Activated T-cell treated with anti-CD3 and anti-CD28 coated beads, Interleukin-2, amount 50 U/mL, for 72 hours (primary cell): Measurements from ENCODE around the gene MTX2. TPM values are rescaled to one million over a fixed set of nuclear protein-coding genes. Genes with fewer than 3 reads are reported as not detected.

Source experiments
- ATAC-seq, 2 donors: fragments of 150-1000 bp; cut with Tn5 transposase; replicated peaks in 1 of 2; 2 replicates each; pipeline ENCODE4 v1.10.0; 2021; ENCODE audit warnings: moderate library complexity in 2 of 2, mild to moderate bottlenecking in 1 of 2
- DNase-seq, 2 donors: peaks; one replicate each; pipeline ENCODE4 v3.0.0; 2021 to 2022; ENCODE audit warnings: mixed read lengths in 1 of 2
- H3K27ac Mint-ChIP-seq: one replicate; pipeline ENCODE4 v1.8.0; 2022; ENCODE audit warnings: mild to moderate bottlenecking, moderate library complexity, mixed read lengths
- H3K27me3 Mint-ChIP-seq: one replicate; pipeline ENCODE4 v1.8.0; 2022; ENCODE audit warnings: low read depth, mixed read lengths
- H3K36me3 Mint-ChIP-seq, 2 donors: one replicate each; pipeline ENCODE4 v1.8.0; 2022; ENCODE audit warnings: mixed read lengths in 2 of 2, mild to moderate bottlenecking in 1 of 2; ENCODE audit not compliant: insufficient read depth in 2 of 2
- H3K4me1 Mint-ChIP-seq: one replicate; pipeline ENCODE4 v1.8.0; 2022; ENCODE audit warnings: low read depth, mixed read lengths
- H3K4me3 Mint-ChIP-seq, 2 donors: one replicate each; pipeline ENCODE4 v1.8.0; 2022; ENCODE audit warnings: mild to moderate bottlenecking in 2 of 2, mixed read lengths in 2 of 2, moderate library complexity in 2 of 2
- H3K9me3 Mint-ChIP-seq, 2 donors: one replicate each; pipeline ENCODE4 v1.8.0; 2022; ENCODE audit warnings: mixed read lengths in 2 of 2
- total RNA-seq, 2 donors: library from RNA; stranded (reverse); gene quantifications; one replicate each; pipeline ENCODE4 v1.2.3, GENCODE V29; 2022

The MTX2 gene
- 10 to 100 TPM; 20.6 to 26.7 TPM for total RNA-seq

DNA sequence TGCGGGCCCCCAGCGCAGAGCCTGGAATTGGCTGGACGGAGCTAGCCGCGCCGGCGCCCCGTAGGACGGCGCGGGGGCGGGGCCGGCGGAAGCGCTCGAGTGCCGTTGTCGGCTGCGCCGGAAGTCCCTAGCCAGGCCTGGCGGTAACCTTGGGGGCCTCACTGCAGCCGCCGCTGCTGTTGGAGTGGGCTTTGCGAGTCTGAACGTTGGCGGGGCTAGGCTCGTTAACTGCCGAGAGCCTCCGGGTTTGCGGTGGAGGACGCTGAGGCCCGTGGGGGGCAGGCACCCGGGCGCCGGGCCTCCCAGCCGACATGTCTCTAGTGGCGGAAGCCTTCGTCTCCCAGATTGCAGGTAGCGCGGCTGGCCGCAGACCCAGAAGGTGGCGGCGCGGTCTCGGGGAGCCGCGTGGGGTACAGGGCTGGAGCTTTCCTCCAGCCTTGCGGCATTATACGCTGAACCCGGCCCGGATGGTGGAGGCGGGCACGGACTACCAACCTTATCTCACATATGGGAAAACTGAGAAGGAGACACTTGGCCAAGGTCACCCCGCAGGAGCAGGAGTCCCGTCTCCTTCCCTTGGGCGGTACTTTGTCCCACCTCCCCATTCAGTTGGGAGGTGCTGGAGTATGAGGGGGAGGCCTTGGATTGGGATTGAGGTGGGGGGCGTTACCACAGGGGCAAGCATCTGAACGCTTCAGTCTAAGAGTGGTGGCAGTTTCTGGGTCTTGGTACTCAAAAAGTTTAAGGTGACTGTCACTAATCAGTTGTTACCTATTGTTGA lies at the start of gene MTX2:
Gene MTX2, plus strand, starts transcription at position 124 of the 781 bp plus-strand sequence. Its CDS starts 188 bp downstream, at position 312.
- H3K27ac Mint-ChIP-seq = peak within 1 kb of the TSS; percentile 95
- H3K36me3 Mint-ChIP-seq = peaks cover 0 to 2% of the 10 kb centered on the region in 2 donors
- peaks cover 28% of the 10 kb centered on the region for H3K4me1 Mint-ChIP-seq
- ATAC-seq = peak; percentile 95 to 97
- H3K4me3 Mint-ChIP-seq = peak within 1 kb of the TSS; percentile 97 to 98
- no peaks in the 10 kb centered on the region for H3K9me3 Mint-ChIP-seq
- H3K27me3 Mint-ChIP-seq = peaks cover 4% of the 10 kb centered on the region
- peak; percentile 80 to 83 for DNase-seq

DNA sequence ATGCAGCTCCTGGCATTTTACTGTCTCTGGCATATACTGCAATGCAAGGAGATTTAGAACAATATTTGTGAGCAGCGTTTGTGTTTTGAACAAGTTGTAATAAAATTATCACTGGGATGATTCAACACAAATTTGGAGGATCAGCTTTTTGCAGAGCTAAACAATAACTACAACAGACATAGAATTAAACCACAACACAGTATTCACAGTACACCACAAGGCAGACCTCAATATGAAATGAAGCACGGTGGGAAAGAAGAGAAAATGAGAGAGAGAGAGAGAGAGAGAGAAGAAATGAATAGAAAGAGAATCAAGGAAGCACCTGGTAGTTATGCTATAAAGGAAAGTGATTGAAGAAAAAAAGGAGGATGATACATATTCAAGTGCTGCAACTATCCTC lies 41.4 kb upstream of the MTX2 start:
- DNase-seq (no peak), ATAC-seq (no peak)
- H3K36me3 Mint-ChIP-seq = no peaks in the 10 kb centered on the region
- H3K4me3 Mint-ChIP-seq = no peak overlapping the region
- peaks cover 52% of the 10 kb centered on the region for H3K27me3 Mint-ChIP-seq
- no peak overlapping the region for H3K27ac Mint-ChIP-seq
- no peaks in the 10 kb centered on the region for H3K4me1 Mint-ChIP-seq
- no peaks in the 10 kb centered on the region for H3K9me3 Mint-ChIP-seq

DNA sequence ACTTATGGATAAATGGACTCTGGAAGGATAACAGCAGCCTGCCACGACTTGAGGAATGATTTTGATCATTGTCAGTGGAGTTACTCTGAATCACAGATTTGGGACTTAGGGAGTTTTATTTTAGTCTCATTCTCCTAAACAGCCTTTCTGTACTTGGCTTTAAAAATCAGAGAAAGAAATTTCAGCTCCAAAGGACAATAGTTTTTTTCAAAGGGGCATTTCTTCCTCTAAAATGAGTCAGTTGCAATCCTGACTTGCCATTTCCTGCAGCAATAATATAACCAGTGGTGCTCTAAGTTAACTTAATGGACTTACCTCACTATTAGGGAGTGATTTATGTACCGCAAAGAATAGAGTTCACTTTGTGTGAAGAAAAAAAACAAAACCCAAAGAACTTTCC lies 35.1 kb upstream of the MTX2 start:
- Mint-ChIP-seq H3K9me3 (no peaks in the 10 kb centered on the region), H3K27me3 (peaks cover 37% of the 10 kb centered on the region), H3K36me3 (no peaks in the 10 kb centered on the region), H3K4me3 (no peak overlapping the region), H3K4me1 (no peaks in the 10 kb centered on the region), H3K27ac (no peak overlapping the region)
- no peak for DNase-seq
- ATAC-seq = no peak

DNA sequence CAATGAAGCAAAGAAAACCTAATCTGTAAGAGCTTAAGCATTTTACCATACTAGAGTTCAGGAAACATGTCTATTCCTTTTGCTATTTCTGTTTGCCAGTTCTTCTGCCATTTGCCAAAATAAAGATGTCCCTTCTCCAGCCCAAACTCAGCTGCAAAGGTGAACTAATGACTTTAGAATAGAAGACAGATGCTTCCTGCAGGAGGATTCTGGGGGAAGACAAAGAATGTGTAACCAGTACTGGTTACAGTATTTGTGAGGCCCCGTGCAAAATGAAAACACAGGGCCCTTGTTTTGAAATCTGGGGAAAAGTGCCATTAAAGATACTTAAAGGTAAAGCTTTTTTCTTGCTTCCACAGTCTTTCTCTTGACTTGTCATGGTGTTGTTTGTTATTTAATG lies 34.3 kb upstream of the MTX2 start:
- no peak for ATAC-seq
- Mint-ChIP-seq H3K4me1 (no peaks in the 10 kb centered on the region), H3K36me3 (no peaks in the 10 kb centered on the region), H3K27me3 (peaks cover 37% of the 10 kb centered on the region), H3K27ac (no peak overlapping the region), H3K9me3 (no peaks in the 10 kb centered on the region), H3K4me3 (no peak overlapping the region)
- DNase-seq = no peak

DNA sequence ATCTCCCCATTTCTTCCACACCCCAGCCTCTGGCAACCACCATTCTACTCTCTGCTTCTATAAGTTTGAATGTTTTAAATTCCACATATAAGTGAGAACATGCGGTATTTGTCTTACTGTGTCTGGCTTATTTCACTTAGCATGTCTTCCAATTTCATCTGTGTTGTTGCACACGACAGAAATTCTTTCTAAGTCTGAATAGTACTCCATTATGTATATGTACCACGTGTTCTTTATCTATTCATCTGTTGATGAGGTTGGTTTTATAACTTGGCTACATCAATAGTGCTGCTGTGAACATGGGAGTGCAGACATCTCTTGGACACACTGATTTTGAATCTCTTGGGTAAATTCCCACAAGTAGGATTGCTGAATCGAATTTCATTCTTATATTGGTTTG lies 31.8 kb upstream of the MTX2 start:
- peaks cover 37% of the 10 kb centered on the region for H3K27me3 Mint-ChIP-seq
- H3K4me1 Mint-ChIP-seq = no peaks in the 10 kb centered on the region
- H3K36me3 Mint-ChIP-seq = no peaks in the 10 kb centered on the region
- DNase-seq (no peak), ATAC-seq (no peak)
- no peak overlapping the region for H3K4me3 Mint-ChIP-seq
- H3K27ac Mint-ChIP-seq = no peak overlapping the region
- no peaks in the 10 kb centered on the region for H3K9me3 Mint-ChIP-seq

DNA sequence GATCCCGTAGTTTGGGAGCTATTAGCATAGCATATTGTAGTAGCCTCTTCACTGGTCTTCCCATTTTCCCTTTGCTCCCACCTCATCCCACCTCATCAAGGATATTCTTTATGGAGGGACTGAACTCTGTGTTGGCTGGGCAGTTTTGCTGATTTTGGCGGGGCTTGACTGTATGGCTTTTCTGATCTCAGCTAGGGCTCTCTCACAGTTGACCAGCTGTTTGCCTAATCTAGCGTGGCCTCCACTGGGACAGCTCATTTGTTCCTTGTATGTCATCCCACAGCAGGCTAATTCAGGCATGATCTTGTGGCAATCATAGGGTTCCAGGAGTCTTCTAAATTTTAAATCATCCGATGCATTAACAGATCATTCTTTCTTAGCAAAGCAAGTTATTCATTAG lies 30.2 kb upstream of the MTX2 start:
- no peak overlapping the region for H3K4me3 Mint-ChIP-seq
- H3K27ac Mint-ChIP-seq = no peak overlapping the region
- H3K4me1 Mint-ChIP-seq = no peaks in the 10 kb centered on the region
- peaks cover 40% of the 10 kb centered on the region for H3K27me3 Mint-ChIP-seq
- DNase-seq (no peak), ATAC-seq (no peak)
- no peaks in the 10 kb centered on the region for H3K9me3 Mint-ChIP-seq
- H3K36me3 Mint-ChIP-seq = no peaks in the 10 kb centered on the region

DNA sequence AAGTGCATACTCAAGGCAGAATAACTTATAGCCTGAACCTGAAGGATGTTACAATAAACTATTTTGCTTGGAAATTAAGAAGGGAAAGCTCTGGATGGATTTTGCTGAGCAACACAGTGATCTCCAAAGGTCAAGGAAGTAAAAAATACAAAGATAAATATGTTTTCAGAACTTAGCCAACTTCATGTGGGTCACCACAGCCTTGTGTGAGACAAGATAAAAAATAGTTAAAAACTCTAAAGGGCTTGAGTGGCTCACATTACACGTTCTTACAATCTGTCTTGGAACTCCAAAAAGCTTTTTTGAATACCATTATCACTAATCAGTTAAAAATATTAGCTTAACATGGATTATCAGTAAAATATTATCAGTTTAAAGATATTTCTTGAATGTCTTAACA lies 28.9 kb upstream of the MTX2 start:
- Mint-ChIP-seq H3K4me3 (no peak overlapping the region), H3K9me3 (no peaks in the 10 kb centered on the region), H3K4me1 (no peaks in the 10 kb centered on the region), H3K36me3 (no peaks in the 10 kb centered on the region), H3K27ac (no peak overlapping the region), H3K27me3 (peaks cover 40% of the 10 kb centered on the region)
- DNase-seq = no peak
- no peak for ATAC-seq

DNA sequence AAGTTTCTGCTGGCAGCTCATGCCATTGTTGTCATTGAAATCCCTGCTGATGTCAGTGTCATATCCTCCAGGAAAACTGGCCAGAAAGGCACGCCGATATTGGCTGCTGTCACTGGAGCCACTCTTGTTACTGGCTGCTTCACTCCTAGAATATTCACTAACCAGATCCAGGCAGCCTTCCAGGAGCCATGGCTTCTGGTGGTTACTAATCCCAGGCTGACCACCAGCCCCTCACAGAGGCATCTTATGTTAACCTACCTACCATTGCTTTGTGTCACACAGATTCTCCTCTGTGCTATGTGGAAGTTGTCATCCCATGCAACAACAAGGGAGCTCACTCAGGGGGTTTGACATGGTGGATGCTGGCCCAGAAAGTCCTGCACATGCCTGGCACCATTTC lies 27.0 kb upstream of the MTX2 start:
- Mint-ChIP-seq H3K4me3 (no peak overlapping the region), H3K36me3 (no peaks in the 10 kb centered on the region), H3K4me1 (no peaks in the 10 kb centered on the region), H3K27me3 (peaks cover 35% of the 10 kb centered on the region), H3K9me3 (no peaks in the 10 kb centered on the region), H3K27ac (no peak overlapping the region)
- no peak for DNase-seq
- ATAC-seq = no peak

DNA sequence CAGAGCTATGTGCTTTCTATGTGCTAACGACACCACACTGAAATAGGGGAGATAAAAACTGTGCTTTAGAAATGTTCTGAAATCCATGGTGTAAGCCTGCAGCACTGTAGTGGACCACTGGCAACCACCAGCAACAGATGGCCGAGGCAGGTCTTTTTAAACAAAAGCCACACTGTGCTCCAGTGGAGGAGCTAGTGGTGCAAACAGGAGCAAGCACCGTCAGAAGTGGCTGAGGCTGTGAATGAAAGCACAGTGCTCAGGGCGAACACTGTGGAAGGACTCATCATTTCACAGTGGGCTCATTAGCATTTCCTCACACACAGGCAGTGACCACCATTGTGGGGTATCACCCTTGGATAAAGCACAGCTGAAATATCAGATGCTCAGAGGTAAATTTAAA lies 22.9 kb upstream of the MTX2 start:
- H3K27ac Mint-ChIP-seq = no peak overlapping the region
- no peak overlapping the region for H3K4me3 Mint-ChIP-seq
- H3K9me3 Mint-ChIP-seq = peaks cover 1 to 6% of the 10 kb centered on the region in 2 donors
- no peaks in the 10 kb centered on the region for H3K4me1 Mint-ChIP-seq
- ATAC-seq (no peak), DNase-seq (no peak)
- H3K36me3 Mint-ChIP-seq = peaks cover 3% of the 10 kb centered on the region in 2 donors
- H3K27me3 Mint-ChIP-seq = peaks cover 32% of the 10 kb centered on the region

DNA sequence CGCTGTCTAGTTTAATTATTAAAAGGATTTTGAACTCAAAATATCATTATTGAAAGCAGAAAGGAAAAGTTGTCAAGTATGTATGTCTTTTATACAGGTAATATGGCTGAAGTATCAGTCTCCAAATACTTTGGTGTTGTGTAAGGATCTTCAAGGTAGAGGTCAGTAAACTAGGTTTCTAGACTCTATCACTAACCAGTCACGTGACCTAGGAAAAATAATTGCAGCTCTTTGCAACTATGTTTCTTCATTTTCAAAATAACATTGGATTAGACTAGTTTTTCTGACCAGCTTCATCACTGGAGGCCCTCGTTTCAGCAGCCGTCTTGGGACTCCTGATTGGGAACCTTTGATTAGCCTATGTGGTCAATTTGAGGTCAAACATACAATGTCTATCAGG lies 21.4 kb upstream of the MTX2 start:
- no peaks in the 10 kb centered on the region for H3K4me1 Mint-ChIP-seq
- no peak for ATAC-seq

DNA sequence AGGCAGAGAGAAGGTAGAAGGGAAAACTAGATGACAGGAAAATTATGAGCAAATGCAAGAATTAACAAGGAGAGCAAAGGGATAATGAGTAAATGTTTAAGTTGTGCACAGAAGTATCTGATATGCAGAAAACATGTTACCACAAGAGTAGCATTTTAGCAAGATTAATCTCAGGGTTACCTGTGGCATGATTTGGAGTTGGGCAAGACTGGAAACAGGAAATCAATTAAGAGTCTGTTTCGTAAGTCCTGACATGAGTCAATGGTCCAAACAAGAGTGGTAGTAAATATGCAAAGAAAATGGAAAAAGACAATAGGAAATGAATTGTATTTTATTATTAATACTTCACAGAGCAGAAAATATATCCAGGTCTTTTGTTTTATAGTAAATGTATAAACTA lies 17.3 kb upstream of the MTX2 start:
- no peak for ATAC-seq
- Mint-ChIP-seq H3K27me3 (peaks cover 29% of the 10 kb centered on the region), H3K36me3 (peaks cover 3% of the 10 kb centered on the region in 2 donors), H3K4me1 (no peaks in the 10 kb centered on the region), H3K9me3 (peaks cover 1 to 6% of the 10 kb centered on the region in 2 donors), H3K27ac (no peak overlapping the region), H3K4me3 (no peak overlapping the region)
- no peak for DNase-seq

More for the DNA sequence above, 21.4 kb upstream of the MTX2 start:
- DNase-seq = no peak
- H3K9me3 Mint-ChIP-seq = peaks cover 1 to 6% of the 10 kb centered on the region in 2 donors
- H3K36me3 Mint-ChIP-seq = peaks cover 3% of the 10 kb centered on the region in 2 donors
- no peak overlapping the region for H3K27ac Mint-ChIP-seq
- peaks cover 29% of the 10 kb centered on the region for H3K27me3 Mint-ChIP-seq
- H3K4me3 Mint-ChIP-seq = no peak overlapping the region

DNA sequence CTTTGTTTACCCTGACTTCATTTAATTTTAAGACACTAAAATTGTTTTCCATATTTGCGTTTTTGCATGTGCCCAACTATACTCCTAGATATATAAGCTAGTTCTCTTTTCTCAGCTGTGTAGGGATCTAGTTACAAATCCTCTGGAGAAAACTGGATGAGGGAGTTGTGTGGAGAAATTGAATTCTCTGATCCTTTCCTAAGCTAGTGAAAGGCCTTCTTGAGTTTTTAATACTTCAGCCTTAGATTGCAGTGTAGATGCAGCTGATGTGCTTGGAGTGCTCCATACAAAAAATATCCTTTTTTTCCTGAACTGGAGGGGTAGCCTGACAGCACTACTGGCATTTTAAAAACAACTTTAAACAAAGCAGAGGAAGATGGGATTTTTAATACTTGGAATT lies 8.6 kb upstream of the MTX2 start:
- ATAC-seq (no peak), DNase-seq (no peak)
- H3K36me3 Mint-ChIP-seq = no peaks in the 10 kb centered on the region

DNA sequence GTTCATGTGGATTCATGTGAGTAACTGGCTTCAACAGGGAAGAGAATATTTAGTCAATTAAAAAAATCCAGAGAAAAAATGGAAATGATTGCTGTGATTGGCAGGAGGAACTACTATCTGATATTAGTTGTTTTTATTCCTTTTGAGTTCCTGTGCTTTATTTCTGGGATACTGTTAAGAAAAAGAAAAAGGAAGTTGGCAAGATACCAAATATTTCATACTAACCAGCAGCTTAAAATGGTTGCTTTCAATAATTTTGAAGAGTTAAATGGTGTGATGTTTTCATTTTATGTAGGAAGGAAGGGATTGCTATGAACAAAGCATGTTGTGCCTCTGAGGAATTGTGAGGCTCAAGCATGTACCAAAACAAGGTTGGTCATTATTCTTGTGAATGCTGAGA lies 8.1 kb upstream of the MTX2 start:
- Mint-ChIP-seq H3K27me3 (peaks cover 14% of the 10 kb centered on the region), H3K36me3 (no peaks in the 10 kb centered on the region), H3K4me3 (no peak overlapping the region), H3K4me1 (no peaks in the 10 kb centered on the region), H3K27ac (no peak overlapping the region), H3K9me3 (no peaks in the 10 kb centered on the region)
- ATAC-seq = no peak
- DNase-seq = no peak

More for the DNA sequence above, 8.6 kb upstream of the MTX2 start:
- Mint-ChIP-seq H3K4me3 (no peak overlapping the region), H3K27ac (no peak overlapping the region), H3K27me3 (peaks cover 14% of the 10 kb centered on the region), H3K4me1 (no peaks in the 10 kb centered on the region), H3K9me3 (no peaks in the 10 kb centered on the region)

DNA sequence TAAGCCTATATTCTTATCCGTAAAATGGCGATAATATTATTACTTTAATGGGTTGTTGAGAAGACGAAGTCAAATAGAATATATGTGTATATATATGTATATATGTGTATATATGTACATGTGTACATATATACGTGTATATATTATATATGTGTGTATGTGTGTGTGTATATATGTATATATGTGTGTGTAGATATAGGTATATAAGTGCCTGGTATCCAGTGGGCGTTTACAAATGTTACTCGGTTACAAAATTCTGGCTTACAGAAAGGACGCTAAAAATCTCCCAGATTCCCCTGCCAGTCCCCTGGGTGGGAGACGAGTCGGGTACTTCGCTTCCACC lies 295 bp upstream of the MTX2 start:
- DNase-seq = no peak
- H3K27ac Mint-ChIP-seq = no peak overlapping the region
- H3K9me3 Mint-ChIP-seq = no peaks in the 10 kb centered on the region
- H3K27me3 Mint-ChIP-seq = peaks cover 9% of the 10 kb centered on the region
- peaks cover 28% of the 10 kb centered on the region for H3K4me1 Mint-ChIP-seq
- ATAC-seq = peak; percentile 38 to 47
- peaks cover 0 to 2% of the 10 kb centered on the region in 2 donors for H3K36me3 Mint-ChIP-seq
- H3K4me3 Mint-ChIP-seq = peak overlapping the region; percentile 97 to 98
